GM21576 (cell line): ENCODE data around the gene IFNGR1.
A peak's percentile ranks its signal among the peaks of the same experiment; 100 is the strongest.
"Not testable (repeated sequence)": the region's sequence is repeated elsewhere in the genome, so short reads cannot be mapped to it uniquely, and the experiment has no call there.

Experiments
- ATAC-seq: cut with Tn5 transposase; IDR thresholded peaks from one replicate; pipeline ENCODE4 v1.9.1; 2021; ENCODE audit warnings: mild to moderate bottlenecking, moderate library complexity; ENCODE audit not compliant: unreplicated experiment

Gene IFNGR1

DNA sequence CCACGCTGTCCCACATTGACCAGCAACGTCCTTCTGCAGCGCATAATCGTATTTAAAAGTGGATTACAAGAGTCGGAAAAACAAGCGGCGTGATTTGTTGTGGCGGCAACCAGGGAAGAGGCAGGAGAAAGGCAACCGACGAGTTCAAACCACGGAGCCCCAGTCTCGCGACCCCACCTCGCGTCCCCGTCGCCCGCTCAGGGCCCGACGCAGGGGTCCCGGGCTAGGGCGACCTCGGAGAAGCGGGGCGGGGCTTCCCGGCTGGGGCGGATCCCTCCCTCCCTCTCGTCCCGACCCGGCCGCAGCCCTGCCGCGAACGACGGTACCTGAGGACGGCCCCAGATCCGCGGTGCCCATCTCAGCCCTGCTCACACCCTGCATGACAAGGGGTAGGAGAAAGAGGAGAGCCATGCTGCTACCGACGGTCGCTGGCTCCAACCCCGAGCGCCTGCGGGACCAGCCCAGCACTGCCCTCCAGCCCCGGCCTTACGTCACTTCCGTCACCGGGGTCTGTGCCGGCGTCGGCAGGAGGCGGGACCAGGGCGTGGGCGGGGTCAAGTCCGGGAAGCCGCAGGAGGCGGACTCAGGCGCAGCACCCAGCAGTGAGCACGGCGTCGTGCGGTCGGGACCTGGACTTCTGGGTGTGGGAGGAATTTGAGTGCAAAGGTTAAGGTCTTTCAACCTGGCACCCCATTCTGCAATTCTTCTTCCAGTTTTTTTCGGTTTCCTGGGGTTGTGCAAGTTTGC lies at the start of gene IFNGR1:
Gene IFNGR1 (minus strand): TSS at position 469 of the 747 bp plus-strand sequence. CDS start 58 bp downstream, at position 411.
- ATAC-seq: peak; percentile 88

- ATAC-seq: no peak
Observed at GRCh38 chr6:137268911-137269310, 49.7 kb upstream of the IFNGR1 start.

DNA sequence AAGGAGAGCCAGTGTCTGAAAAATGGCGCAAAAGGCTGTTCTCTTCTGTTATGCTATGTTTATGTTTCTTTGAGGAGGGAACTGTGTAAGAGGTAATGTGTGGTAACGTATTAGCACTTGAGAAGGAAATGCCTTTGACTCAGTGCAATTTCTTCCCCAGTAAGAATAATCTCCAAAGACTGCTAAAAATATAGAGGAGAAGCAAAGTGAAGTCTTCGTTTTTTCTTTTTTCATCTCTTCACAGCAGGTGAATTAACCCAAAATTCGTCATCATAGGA lies 47.1 kb upstream of the IFNGR1 start:
- no peak for ATAC-seq

DNA sequence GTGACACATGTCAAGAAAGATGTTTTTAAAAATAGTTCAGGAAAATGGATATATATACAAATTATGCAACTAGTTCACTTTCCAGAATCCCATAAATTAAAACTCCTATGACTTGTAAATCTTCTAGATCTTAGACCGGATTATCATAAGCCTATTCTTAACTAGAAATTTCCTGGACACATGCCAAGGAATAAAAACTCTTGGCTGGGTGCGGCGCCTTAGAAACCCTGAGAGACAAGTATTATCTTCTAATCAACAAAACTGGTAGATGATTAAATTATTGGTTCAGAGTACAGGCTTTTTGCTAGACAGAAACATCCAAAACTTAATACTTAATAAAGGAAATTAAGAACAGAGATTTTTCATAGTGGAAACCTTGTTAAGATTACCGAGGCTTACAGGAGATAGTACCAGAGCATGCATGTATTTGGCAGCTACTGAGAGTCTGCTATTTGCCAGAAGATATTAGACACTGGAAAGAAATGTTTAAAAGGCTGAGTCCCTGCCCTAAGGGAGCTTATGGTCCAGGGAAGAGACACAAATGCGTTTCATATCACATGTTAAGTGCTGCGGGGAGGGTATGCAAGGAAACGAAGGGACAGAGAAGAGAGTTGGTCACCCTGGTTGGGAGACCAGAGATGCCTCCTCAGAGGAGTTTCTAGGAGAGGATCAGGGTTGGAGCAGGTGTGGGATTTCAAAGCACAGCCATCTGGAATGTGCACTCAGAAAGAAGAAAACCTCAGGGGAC lies 46.5 kb upstream of the IFNGR1 start:
- no peak for ATAC-seq

DNA sequence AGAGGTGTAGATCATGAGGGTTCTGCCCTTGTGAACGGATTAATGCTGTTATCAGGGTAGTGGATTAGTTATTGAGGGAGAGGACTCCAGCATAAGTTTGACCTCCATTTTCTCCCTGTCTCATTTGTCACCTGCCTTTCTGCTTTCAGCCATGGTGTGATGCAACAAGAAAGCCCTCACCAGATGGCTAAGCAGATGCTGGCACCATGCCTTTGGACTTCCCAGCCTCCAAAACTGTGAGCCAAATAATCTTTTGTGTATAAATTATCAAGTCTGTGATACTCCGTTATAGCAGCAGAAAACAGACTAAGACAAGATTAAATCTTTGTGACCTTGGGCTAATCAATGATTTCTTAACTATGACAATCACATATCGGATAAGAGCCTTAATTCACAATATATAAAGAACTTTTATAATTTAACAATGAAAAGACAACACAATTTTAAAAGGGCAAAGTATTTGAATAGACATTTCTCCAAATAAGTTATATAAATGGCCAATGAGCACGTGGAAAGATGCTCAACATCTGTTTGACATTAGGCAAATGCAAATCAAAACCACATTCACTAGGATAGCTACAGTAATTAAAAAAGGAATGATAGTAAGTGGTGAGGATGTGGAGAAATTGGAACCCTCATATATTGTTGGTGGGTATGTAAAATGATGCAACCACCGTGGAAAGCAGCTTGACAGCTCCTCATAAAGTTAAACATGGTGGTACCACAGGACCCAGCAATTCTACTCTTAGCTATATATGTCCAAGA lies 45.3 kb upstream of the IFNGR1 start:
- ATAC-seq: no peak

DNA sequence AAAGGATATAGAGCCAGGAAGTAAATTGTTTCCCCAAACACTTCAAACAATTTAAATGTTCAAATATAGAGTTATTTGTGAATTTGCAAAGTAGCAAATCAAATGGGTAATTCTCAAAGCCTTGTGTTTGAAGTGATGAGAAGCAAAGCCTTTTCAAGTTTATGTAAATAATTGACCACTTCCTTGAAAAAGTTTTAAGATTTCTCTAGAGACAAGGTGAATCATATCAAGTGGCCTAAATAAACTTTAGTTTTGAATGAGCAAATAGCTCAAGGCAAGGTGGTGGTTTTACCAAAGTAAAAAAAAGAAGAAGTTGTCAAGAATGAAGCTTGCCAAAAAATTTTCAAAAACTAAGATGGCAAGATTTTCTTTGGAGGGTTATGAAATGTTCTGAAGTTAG lies 42.6 kb upstream of the IFNGR1 start:
- ATAC-seq: peak; percentile 63

- ATAC-seq: no peak
Observed at GRCh38 chr6:137261361-137261760, 42.2 kb upstream of the IFNGR1 start.

GRCh38 chr6:137260217-137260616 lies 41.0 kb upstream of the IFNGR1 start:
- ATAC-seq: no peak

DNA sequence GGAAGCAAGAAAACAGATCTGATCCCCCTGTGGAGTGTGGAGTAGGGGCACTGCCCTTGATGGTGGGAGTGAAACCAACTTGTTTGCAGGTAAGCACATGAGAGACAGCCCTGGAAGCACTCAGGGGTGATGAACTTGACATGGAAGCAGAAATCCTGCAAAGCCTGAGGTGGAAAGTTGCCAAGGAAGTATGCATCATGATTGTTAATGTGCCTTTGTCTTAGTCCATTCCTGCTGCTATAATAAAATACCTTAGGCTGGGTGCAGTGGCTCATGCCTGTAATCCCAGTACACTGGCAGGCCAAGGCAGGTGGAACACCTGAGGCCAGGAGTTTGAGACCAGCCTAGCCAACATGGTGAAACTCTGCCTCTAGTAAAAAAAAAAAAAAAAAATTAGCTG lies 40.2 kb upstream of the IFNGR1 start:
- ATAC-seq: no peak

GRCh38 chr6:137258170-137258569 lies 39.0 kb upstream of the IFNGR1 start:
- ATAC-seq: no peak

DNA sequence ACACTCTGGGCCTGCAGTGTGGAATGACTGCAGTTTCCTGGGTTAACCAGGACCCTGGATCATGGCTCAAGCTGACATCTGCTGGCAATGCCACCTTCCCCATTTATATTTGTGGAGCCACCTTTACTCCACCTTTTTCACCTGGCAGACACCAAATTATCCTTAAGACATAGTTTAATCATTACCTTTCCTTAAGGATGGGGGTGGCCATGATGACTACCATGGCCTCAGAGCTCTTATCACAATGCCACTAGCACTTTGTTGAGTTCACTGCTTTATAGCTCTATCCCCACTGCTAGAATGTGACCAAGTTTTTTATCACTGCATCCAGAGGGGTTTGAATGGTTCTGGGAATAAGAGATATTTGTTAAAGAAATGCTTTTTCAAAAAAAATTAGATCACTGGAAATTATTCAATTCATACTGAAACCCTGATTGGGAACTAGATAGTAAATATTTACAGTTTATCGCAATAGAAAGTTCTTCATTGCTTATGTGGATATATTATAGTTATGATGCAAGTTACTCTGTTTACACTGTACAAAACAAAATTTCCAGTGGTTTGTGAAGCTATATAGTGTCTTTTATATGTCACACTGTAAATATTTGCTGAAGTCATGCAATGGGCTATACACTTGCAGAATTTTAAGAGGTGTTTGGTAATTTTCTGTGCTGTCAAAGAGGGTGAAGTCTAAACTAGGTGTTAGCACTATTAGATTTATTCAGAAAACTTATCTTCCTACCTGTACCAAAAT lies 37.3 kb upstream of the IFNGR1 start:
- no peak for ATAC-seq

DNA sequence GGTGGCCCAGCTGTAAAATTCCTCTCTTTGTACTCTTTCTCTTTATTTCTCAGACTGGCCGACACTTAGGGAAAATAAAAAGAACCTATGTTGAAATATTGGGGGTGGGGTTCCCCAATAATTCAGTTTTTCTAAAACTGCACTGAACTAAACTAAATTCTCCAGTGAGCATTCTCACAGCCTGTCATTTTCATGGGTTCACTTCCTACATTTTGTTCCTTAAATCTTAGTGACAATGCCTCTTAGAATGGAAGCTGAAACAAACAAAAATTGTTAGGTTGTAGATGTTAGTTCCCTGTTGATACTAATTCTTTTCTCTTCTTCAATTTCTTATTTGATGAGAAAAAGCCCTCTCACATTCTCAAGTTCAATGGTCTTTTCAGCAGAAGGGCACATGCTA lies 35.8 kb upstream of the IFNGR1 start:
- ATAC-seq: no peak

GRCh38 chr6:137254430-137254829 lies 35.2 kb upstream of the IFNGR1 start:
- not testable (repeated sequence) for ATAC-seq

GRCh38 chr6:137248702-137249101 lies 29.5 kb upstream of the IFNGR1 start:
- no peak for ATAC-seq

- no peak for ATAC-seq
Observed at GRCh38 chr6:137247724-137248123, 28.5 kb upstream of the IFNGR1 start.

- no peak for ATAC-seq
Observed at GRCh38 chr6:137246791-137247202, 27.6 kb upstream of the IFNGR1 start.

DNA sequence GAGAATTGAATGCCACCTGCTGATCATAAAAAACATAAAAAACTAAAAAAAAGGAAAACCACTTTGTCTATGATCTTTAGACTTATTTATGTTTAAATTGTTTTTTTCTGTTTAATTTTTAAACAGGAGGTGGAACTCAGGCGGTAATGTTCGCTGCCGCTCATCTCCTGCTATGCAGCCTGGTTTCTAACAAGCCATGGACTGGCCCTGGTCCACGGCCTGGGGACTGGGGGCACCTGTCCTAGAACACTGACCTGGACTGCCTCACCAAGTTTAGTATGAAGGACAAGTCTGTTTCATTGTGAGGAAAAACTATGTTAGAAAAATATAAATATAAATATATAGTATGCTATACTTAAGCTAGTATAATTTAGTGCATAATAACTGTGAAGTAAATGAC lies 27.0 kb upstream of the IFNGR1 start:
- no peak for ATAC-seq

- no peak for ATAC-seq
Observed at GRCh38 chr6:137241481-137242038, 22.4 kb upstream of the IFNGR1 start.

DNA sequence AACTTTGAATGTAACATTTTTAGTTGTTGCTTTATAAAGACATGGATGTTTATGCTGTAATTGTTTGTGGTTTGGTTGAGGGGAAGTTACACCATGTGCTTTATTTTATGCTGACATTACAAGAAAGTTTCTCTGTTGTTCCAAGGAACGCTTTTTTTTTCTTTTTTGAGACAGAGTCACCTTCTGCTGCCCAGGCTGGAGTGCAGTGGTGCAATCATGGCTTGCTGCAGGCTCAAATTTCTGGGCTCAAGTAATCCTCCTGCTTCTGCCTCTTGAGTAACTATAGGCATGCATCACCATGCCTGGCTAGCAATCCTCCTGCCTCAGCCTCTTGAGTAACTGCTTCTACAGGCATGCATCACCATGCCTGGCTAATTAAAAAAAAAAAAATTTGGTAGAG lies 21.0 kb upstream of the IFNGR1 start:
- ATAC-seq: no peak

DNA sequence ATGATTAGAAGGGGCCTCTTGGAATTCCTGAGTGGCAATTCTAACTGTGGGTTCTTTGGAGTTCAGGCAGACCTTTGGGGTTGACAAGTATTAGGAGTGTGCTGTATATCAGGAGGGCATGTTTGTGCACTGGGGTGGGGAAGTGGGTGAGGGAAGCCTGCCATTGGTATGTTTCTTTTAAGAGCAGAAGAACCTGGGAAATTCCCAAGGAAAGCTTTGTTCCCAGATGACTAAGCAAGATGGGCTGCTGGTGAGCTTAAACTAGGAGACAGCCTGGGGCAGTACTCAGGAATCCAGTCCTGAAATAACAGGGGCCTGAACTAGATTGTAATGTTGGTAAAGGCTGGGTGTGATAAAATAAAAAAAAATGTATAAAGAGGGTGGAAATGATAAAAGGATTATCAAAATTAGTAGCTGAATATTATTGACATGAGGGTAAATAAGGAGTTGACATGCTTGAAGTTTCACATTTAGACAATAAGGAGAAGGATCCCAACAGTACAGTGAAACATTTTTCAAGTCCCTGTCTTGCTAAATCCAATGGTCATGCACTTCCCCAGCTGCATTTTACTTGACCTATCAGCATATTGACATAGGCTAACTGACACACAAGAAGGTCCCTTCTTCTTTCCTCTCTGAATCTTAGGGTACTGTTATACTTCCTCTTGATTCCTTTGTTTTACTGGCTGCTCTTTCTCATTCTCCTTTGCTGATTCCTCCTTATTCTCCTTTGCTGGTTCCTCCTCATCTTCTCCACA lies 18.4 kb upstream of the IFNGR1 start:
- no peak for ATAC-seq
